ENCODE measurements around the gene PATZ1. TPM values are rescaled to one million over a fixed set of nuclear protein-coding genes. Genes with fewer than 3 reads are reported as not detected.

The PATZ1 gene
- total RNA-seq, 2 experiments from 2014 or later = 28.4 to 29.0 TPM

DNA sequence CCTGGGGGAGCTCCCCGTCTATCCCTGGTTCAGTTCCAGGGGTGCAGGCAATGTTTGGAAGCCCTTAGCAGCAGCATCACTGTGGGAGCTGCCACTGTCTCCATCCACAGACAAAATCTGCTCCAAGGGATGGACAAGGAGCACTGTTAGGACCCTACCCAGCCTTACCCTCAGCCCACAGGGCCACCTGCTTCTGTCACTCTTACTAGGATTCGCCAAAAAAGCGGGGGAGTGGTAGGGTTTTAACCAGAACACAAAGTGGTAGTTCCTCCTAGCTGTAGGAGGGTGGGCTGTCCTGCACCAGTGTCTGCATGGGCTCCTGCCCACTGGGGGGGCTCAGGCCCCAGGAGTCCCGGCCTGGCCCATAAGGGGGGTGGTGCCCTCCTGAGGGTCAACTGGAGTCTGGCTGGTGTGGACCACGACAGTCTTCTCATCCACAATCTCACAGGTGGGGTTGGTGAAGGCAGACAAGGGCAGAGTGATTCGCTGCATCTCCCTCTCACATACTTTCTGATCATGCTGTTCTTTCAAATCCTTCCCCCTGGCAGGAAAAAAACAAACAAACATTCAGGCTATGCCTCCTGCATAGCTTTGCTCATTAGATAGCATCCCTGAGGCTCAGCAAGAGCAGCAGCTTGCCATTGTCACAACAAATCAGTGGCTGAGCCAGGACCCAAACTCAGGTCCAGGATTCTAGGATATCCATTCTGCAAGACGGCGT, 63.2 kb downstream of the PATZ1 start:
- intact Hi-C loops (cut with micrococcal nuclease) = no loop called here
- ChIA-PET POLR2A (interaction anchor here (0.7 to 7.3 kb wide), 7 partner anchors 8 to 198 kb away, joined by 3 to 61 read pairs (median 5); partner anchors contain the start of gene PIK3IP1), CTCF (interaction anchor here (1.1 to 6.2 kb wide), 3 partner anchors 9 to 31 kb away, joined by 4 to 47 read pairs (median 11); no protein-coding TSS in a partner anchor)
- Mint-ChIP-seq H3K27me3 (no peaks in the 10 kb centered on the region), H3K36me3 (ENCODE audit: low read depth) (peaks cover 61% of the 10 kb centered on the region), H3K27ac (peak overlapping the region; percentile 86), H3K9me3 (no peaks in the 10 kb centered on the region), H3K4me3 (no peak overlapping the region), H3K4me1 (ENCODE audit: low read depth) (peaks cover 94% of the 10 kb centered on the region)
- ATAC-seq (no peak), DNase-seq (no peak)
- no peak for TF ChIP-seq CTCF (IDR thresholded peaks at IDR 0.05)

GRCh38 chr22:31281733-31282132, 64.4 kb downstream of the PATZ1 start:
- CTCF ChIA-PET = interaction anchor here (0.9 to 6.2 kb wide), 4 partner anchors 8 to 11 kb away, joined by 3 to 47 read pairs (median 4); partner anchors contain the start of gene PIK3IP1
- intact Hi-C loops (cut with micrococcal nuclease) = no loop called here
- no peaks in the 10 kb centered on the region for H3K9me3 Mint-ChIP-seq
- no peak for TF ChIP-seq CTCF (IDR thresholded peaks at IDR 0.05)
- peak overlapping the region; percentile 76 for H3K27ac Mint-ChIP-seq
- ATAC-seq (no peak), DNase-seq (no peak)
- peaks cover 94% of the 10 kb centered on the region for H3K4me1 Mint-ChIP-seq (ENCODE audit: low read depth)
- H3K36me3 Mint-ChIP-seq (ENCODE audit: low read depth) = peaks cover 58% of the 10 kb centered on the region
- no peak overlapping the region for H3K4me3 Mint-ChIP-seq
- POLR2A ChIA-PET = interaction anchor here (1.4 to 7.3 kb wide), 4 partner anchors 10 to 197 kb away, joined by 4 to 61 read pairs (median 6); partner anchors contain the start of gene PIK3IP1
- no peaks in the 10 kb centered on the region for H3K27me3 Mint-ChIP-seq

- no peak for ATAC-seq
- POLR2A ChIA-PET = interaction anchor here (0.7 to 7.3 kb wide), 5 partner anchors 11 to 593 kb away, joined by 3 to 61 read pairs (median 5); partner anchors contain the start of genes LIMK2 and PIK3IP1
- Mint-ChIP-seq H3K27ac (peak overlapping the region; percentile 90), H3K9me3 (no peaks in the 10 kb centered on the region), H3K36me3 (ENCODE audit: low read depth) (peaks cover 57% of the 10 kb centered on the region), H3K4me3 (no peak overlapping the region), H3K4me1 (ENCODE audit: low read depth) (peaks cover 89% of the 10 kb centered on the region), H3K27me3 (no peaks in the 10 kb centered on the region)
- CTCF ChIA-PET = interaction anchor here (0.7 to 2.1 kb wide), 3 partner anchors 13 to 69 kb away, joined by 4 to 8 read pairs (median 7); no protein-coding TSS in a partner anchor
- no peak for TF ChIP-seq CTCF (IDR thresholded peaks at IDR 0.05)
- intact Hi-C loops (cut with micrococcal nuclease) = no loop called here
- no peak for DNase-seq
Measured at GRCh38 chr22:31279821-31280505, 66.2 kb downstream of the PATZ1 start.

DNA sequence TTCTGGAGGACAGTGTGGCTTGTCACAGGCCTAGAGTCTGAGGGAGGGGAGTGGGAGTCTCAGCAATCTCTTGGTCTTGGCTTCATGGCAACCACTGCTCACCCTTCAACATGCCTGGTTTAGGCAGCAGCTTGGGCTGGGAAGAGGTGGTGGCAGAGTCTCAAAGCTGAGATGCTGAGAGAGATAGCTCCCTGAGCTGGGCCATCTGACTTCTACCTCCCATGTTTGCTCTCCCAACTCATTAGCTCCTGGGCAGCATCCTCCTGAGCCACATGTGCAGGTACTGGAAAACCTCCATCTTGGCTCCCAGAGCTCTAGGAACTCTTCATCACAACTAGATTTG, 66.8 kb downstream of the PATZ1 start:
- no peak for ATAC-seq
- Mint-ChIP-seq H3K27me3 (no peaks in the 10 kb centered on the region), H3K4me3 (no peak overlapping the region), H3K36me3 (ENCODE audit: low read depth) (peaks cover 62% of the 10 kb centered on the region), H3K9me3 (no peaks in the 10 kb centered on the region), H3K4me1 (ENCODE audit: low read depth) (peaks cover 86% of the 10 kb centered on the region), H3K27ac (peak overlapping the region; percentile 90)
- TF ChIP-seq CTCF (IDR thresholded peaks at IDR 0.05) = no peak
- DNase-seq = no peak
- CTCF ChIA-PET = interaction anchor here (1.6 to 2.1 kb wide), 2 partner anchors 34 to 68 kb away, joined by 7 to 8 read pairs; no protein-coding TSS in a partner anchor
- intact Hi-C loops (cut with micrococcal nuclease) = no loop called here
- POLR2A ChIA-PET = interaction anchor here (0.8 to 7.3 kb wide), 4 partner anchors 12 to 67 kb away, joined by 3 to 61 read pairs (median 6); partner anchors contain the start of genes LIMK2 and PIK3IP1
